ENCODE results near the gene PRX.
A peak's percentile ranks its signal among the peaks of the same experiment; 100 is the strongest.

PRX gene

DNA sequence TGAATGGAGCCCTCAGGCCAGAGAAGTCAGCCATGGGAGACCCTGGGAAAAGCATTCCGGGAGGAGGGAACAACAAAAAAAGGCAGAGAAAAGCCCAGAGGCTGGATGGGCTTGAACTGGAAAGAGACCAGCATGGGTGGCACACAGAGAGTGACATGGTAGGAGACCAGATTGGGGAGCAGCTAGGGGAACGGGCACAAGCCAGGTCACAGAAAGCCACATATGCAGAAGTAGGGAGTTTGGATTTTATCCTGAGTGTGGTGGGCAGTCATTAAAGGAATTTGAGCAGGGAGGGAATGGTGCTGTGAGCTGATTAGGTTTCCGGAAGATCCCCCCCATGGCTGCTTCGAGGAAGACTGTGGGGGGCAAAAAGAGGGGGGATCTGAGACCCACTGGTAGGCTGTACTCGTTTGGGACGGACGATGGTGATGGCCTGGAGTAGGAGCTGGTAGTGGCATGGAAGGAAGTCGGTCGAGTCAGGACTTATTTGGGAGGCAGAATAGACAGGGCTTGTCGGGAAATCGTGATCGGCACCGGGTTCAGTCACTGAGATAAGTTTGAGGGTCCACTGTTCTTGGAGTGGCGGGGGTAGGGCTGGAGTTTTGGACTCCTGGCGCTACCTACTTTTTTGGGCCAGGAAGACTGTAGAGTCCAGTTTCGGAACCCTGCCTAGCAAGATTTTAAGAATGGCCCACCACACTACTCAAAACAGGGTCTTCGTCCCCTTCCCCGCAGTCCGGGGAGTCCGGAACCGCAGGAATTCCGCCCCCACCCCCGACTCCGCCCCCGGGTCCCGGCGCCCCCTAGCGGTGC, 11.7 kb upstream of the PRX start:
- DNase-seq (ENCODE audit: low read depth) = no peak
- TF ChIP-seq, protein P1, sequence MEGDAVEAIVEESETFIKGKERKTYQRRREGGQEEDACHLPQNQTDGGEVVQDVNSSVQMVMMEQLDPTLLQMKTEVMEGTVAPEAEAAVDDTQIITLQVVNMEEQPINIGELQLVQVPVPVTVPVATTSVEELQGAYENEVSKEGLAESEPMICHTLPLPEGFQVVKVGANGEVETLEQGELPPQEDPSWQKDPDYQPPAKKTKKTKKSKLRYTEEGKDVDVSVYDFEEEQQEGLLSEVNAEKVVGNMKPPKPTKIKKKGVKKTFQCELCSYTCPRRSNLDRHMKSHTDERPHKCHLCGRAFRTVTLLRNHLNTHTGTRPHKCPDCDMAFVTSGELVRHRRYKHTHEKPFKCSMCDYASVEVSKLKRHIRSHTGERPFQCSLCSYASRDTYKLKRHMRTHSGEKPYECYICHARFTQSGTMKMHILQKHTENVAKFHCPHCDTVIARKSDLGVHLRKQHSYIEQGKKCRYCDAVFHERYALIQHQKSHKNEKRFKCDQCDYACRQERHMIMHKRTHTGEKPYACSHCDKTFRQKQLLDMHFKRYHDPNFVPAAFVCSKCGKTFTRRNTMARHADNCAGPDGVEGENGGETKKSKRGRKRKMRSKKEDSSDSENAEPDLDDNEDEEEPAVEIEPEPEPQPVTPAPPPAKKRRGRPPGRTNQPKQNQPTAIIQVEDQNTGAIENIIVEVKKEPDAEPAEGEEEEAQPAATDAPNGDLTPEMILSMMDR (conservative IDR thresholded peaks at IDR 0.05; ENCODE audit: control insufficient read depth, insufficient read depth, low read depth, low read length) = no peak
- H3K4me3 ChIP-seq (ENCODE audit: control insufficient read depth, low read depth, low read length) = peak overlapping the region; percentile 93

DNA sequence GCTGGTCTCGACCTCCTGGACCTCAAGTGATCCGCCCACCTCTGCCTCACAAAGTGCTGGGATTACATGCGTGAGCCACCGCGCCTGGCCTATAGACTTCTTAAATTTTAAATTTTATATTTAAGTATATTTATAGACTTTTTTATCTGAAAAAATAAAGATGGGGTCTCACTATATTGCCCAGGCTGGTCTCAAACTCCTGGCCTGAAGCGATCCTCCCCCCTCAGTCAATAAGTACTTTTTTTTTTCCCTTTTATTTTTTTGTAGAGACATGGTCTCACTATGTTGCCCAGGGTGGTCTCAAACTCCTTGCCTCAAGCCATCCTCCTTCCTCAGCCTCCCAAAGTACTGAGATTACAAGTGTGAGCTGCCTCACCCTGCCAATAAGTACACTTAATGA, 10.8 kb upstream of the PRX start:
- TF ChIP-seq, protein P1 (conservative IDR thresholded peaks at IDR 0.05; ENCODE audit: control insufficient read depth, insufficient read depth, low read depth, low read length) = no peak
- no peak for DNase-seq (ENCODE audit: low read depth)
- H3K4me3 ChIP-seq (ENCODE audit: control insufficient read depth, low read depth, low read length) = peak overlapping the region; percentile 93

DNA sequence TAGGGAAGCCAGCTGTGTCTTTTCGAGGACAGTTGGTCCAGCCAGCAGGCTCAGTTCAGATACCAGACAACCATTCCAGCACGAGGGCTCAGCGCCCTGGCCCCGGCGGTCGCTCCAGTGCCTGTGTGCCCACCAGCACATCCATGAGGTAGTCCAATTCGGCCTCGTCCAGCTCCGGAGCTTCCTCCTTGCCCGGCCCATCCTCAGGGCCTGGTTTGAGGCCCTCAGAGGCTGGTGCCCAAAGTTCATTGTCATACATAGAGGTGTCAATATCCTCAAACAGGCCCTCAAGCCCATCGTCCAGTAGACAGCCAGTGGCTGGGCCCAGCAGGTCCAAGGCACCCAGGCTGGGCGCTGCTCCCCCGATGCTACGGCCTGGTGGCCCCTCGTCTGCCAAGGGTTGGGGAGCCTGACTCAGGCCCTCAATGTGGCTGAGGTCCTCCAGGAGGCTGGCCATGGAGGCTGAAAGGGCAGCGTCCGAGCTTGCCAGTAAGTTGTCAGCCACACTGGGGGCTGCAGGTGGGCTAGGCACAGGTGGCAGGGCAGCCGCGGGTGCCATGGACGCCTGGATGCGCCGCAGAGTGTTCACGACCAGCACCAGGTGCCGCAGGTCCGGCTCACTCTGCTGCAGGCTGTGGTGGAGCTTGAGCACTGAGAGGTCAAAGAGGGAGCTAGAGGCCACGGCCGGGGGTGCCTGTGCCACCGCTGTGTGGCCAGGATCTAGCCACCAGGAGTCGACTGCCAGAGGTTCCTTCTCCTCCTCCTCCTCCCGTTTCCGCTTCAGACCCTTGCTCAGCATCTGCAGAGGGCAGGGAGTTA, 9.8 kb upstream of the PRX start:
- TF ChIP-seq, protein P1 (conservative IDR thresholded peaks at IDR 0.05; ENCODE audit: control insufficient read depth, insufficient read depth, low read depth, low read length) = no peak
- H3K4me3 ChIP-seq (ENCODE audit: control insufficient read depth, low read depth, low read length) = no peak overlapping the region
- no peak for DNase-seq (ENCODE audit: low read depth)

DNA sequence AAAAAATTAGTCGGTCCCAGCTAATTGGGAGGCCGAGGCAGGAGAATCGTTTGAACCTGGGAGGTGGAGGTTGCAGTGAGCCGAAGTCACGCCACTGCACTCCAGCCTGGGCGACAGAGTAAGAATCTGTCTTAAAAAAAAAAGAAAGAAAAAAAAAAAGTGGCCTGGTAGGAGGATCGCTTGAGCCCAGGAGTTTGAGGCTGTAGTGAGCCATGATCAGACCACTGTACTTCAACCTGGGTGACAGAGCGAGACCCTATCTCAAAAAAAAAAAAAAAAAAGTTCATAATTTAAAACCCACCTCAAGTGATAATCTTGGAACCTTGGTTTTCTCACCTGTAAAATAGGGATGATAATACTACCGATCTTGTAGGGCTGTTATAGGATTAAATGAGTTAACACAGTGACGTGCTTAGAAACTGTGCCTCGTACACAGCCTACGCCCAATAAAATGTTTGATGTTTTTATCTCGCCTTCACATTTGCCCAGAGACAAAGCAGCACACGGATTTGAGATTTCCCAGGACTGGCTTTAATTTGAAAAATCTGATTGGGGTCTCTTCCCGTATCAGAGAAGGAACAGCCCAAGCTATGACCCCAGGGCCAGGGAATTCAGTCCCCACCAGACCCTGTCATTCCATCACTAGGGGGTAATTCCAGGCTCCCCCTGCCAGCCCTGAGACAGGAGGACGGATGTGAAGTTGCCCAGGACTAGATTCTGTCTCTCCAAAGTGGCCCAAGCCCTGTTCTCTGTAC, 9.0 kb upstream of the PRX start:
- TF ChIP-seq, protein P1 (conservative IDR thresholded peaks at IDR 0.05; ENCODE audit: control insufficient read depth, insufficient read depth, low read depth, low read length) = no peak
- no peak for DNase-seq (ENCODE audit: low read depth)
- H3K4me3 ChIP-seq (ENCODE audit: control insufficient read depth, low read depth, low read length) = no peak overlapping the region

DNA sequence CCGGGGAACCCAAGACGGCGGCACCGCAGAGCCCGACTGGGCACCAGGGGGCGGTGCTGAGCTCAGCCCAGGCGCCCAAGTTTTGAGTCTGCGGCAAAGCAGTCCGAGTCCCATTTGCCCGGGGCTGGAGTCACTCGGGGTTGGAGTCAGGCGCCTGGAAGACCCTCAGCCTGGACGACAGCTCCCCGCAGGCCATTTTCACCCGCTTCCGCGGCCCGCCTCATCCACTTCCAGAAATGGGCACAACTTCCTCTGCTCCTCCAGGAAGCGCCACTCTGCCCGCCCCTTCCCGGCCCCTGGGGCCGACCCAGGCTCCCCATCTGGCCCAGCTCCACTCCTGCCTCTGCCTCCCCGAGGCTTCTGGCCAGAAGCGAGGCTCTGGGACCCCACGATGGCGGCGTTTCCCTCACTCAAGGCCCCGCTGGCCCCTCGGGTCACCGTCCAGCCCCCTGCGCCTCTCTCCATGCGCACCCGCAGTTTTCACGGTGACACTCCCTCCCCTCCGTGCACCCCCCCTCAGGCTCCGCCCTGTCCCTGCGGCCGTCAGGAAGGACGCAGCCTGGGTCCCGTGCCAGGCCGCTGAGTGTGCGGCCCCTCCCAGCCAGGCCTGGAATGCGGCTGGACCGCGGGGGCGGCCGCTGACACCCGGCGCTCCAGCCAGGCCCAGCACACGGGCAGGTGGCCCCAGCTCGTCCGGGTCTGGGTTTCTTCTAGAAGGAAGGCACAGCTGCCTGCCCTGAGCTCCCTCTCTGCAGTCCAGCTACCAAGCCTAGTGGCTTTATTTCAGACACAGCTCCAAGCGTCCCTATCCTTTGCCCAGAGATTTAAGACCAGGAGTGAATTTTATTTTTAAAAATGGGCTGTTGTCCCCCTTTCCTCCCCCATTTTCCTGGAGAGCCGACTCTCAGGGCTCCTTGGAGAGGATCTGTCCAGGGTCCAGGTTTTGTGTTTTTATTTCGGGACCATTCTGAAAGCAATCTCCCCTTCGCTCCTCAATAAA, 7.9 kb upstream of the PRX start:
- TF ChIP-seq, protein P1 (conservative IDR thresholded peaks at IDR 0.05; ENCODE audit: control insufficient read depth, insufficient read depth, low read depth, low read length) = peak; percentile 87
- DNase-seq (ENCODE audit: low read depth) = peak; percentile 91
- H3K4me3 ChIP-seq (ENCODE audit: control insufficient read depth, low read depth, low read length) = peak overlapping the region; percentile 68

Data from fibroblast of mammary gland (primary cell).